Caco-2 (cell line): ENCODE data around the gene CTCF. TPM values are rescaled to one million over a fixed set of nuclear protein-coding genes. Genes with fewer than 3 reads are reported as not detected.

Source experiments
- BruUV-seq: library from RNA; stranded (reverse); fragments of 400-500 nt; replicated peaks from 2 replicates; lab custom pipeline; 2021; lab: Mats Ljungman, UMichigan
- CTCF ChIA-PET: fragments of 300-600 bp; sonication (Branson Sonifier 250); formaldehyde crosslinking; loops from one replicate; lab custom pipeline; 2022; ENCODE audit warnings: antibody characterized with exemption; lab: Charles Lee
- POLR2A ChIA-PET: fragments of 300-600 bp; sonication (Branson Sonifier 250); formaldehyde crosslinking; loops from one replicate; lab custom pipeline; 2022; ENCODE audit warnings: antibody characterized with exemption; lab: Charles Lee
- DNase-seq, 2 experiments: peaks; one replicate each; pipeline versions ENCODE4 v3.0.0 to v3.0.0-alpha.2; 2020 to 2022
- H3K27me3 ChIP-seq: replicated peaks from 2 replicates; pipeline ENCODE4 v1.6.0; 2011; ENCODE audit warnings: low read length; ENCODE audit not compliant: control insufficient read depth, insufficient read depth
- H3K36me3 ChIP-seq: 2 replicates; pipeline ENCODE4 v1.5.1; 2011; ENCODE audit warnings: low read length; ENCODE audit not compliant: control insufficient read depth, insufficient read depth
- H3K4me1 ChIP-seq: fragments of 250-450 bp; sonication (Bioruptor Pico); 2 replicates; pipeline ENCODE4 v1.5.1; 2020; ENCODE audit warnings: mild to moderate bottlenecking
- H3K4me3 ChIP-seq: 2 replicates; pipeline ENCODE4 v1.5.1; 2011; ENCODE audit warnings: low read depth, mild to moderate bottlenecking, control low read depth, low read length
- H3K9me3 ChIP-seq: fragments of 250-450 bp; sonication (Bioruptor Pico); 2 replicates; pipeline ENCODE4 v1.5.1; 2020; ENCODE audit warnings: mild to moderate bottlenecking, moderate library complexity
- H3K27ac Mint-ChIP-seq: one replicate; pipeline ENCODE4 v1.8.0; 2022; ENCODE audit warnings: mixed read lengths; ENCODE audit not compliant: unreplicated experiment
- H3K27me3 Mint-ChIP-seq: one replicate; pipeline ENCODE4 v1.8.0; 2022; ENCODE audit warnings: mixed read lengths; ENCODE audit not compliant: insufficient read depth, unreplicated experiment
- H3K36me3 Mint-ChIP-seq: one replicate; pipeline ENCODE4 v1.8.0; 2022; ENCODE audit warnings: mild to moderate bottlenecking, mixed read lengths; ENCODE audit not compliant: insufficient read depth, unreplicated experiment
- H3K4me1 Mint-ChIP-seq: one replicate; pipeline ENCODE4 v1.8.0; 2022; ENCODE audit warnings: low read depth, mixed read lengths; ENCODE audit not compliant: unreplicated experiment
- H3K4me3 Mint-ChIP-seq: one replicate; pipeline ENCODE4 v1.8.0; 2022; ENCODE audit warnings: mild to moderate bottlenecking, moderate library complexity, mixed read lengths; ENCODE audit not compliant: unreplicated experiment
- H3K9me3 Mint-ChIP-seq: one replicate; pipeline ENCODE4 v1.8.0; 2022; ENCODE audit warnings: mixed read lengths; ENCODE audit not compliant: unreplicated experiment
- CTCF ChIP-seq, 2 experiments: fragments of 200-600 bp in 1 of 2; IDR thresholded peaks; 1 replicate in 1 of 2; 2 replicates in 1 of 2; pipeline versions ENCODE4 v1.5.1 to v1.8.0; 2011 to 2022; ENCODE audit warnings: antibody characterized with exemption in 1 of 2, control low read depth in 1 of 2, inconsistent platforms in 1 of 2, low read depth in 1 of 2, low read length in 1 of 2, mild to moderate bottlenecking in 1 of 2, moderate library complexity in 1 of 2; ENCODE audit not compliant: insufficient read depth in 1 of 2, severe bottlenecking in 1 of 2, unreplicated experiment in 1 of 2
- intact Hi-C: fragments of 100-400 bp; cut with micrococcal nuclease; formaldehyde crosslinking; loops from one replicate; pipeline ENCODE4 v1.10.0; 2022; ENCODE audit not compliant: unreplicated experiment
- total RNA-seq: library from RNA; stranded (reverse); gene quantifications from 2 replicates; pipeline ENCODE4 v1.2.3, GENCODE V29; 2022

Gene CTCF
- total RNA-seq, 1 experiment from 2014 or later, result 67.8 TPM

GRCh38 chr16:67593701-67594100 is 31.4 kb downstream of the CTCF start:
- Mint-ChIP-seq H3K27ac (no peak overlapping the region), H3K36me3 (peaks cover 38% of the 10 kb centered on the region), H3K9me3 (no peaks in the 10 kb centered on the region), H3K4me1 (peaks cover 8% of the 10 kb centered on the region), H3K4me3 (no peak overlapping the region), H3K27me3 (no peaks in the 10 kb centered on the region)
- no peak for TF ChIP-seq CTCF (IDR thresholded peaks at IDR 0.05; ENCODE audit: insufficient read depth in 1 of 2, low read depth in 1 of 2, low read length in 1 of 2, severe bottlenecking in 1 of 2, unreplicated experiment in 1 of 2)
- no peak for DNase-seq
- no peaks in the 10 kb centered on the region for H3K36me3 ChIP-seq
- peaks cover 4% of the 10 kb centered on the region; the same call in 1 of the 2 replicates for H3K4me1 ChIP-seq
- H3K4me3 ChIP-seq, result no peak overlapping the region
- intact Hi-C loops, result no loop called here
- H3K27me3 ChIP-seq, result no peaks in the 10 kb centered on the region
- no TSS peak for BruUV-seq
- no peaks in the 10 kb centered on the region for H3K9me3 ChIP-seq
- CTCF ChIA-PET, result interaction anchor here (0.6 to 1.6 kb wide), 2 partner anchors 73 to 114 kb away, joined by 3 to 4 read pairs; no protein-coding TSS in a partner anchor
- POLR2A ChIA-PET, result no interaction called here

GRCh38 chr16:67594256-67594915 is 32.1 kb downstream of the CTCF start:
- H3K9me3 ChIP-seq, result no peaks in the 10 kb centered on the region
- H3K9me3 Mint-ChIP-seq, result no peaks in the 10 kb centered on the region
- peaks cover 41% of the 10 kb centered on the region for H3K36me3 Mint-ChIP-seq
- H3K4me1 ChIP-seq, result peaks cover 4% of the 10 kb centered on the region; the same call in 1 of the 2 replicates
- H3K27me3 ChIP-seq, result no peaks in the 10 kb centered on the region
- TF ChIP-seq CTCF (IDR thresholded peaks at IDR 0.05; ENCODE audit: insufficient read depth in 1 of 2, low read depth in 1 of 2, low read length in 1 of 2, severe bottlenecking in 1 of 2, unreplicated experiment in 1 of 2), result no peak
- intact Hi-C loops, result no loop called here
- POLR2A ChIA-PET, result no interaction called here
- no peak for DNase-seq
- no peak overlapping the region for H3K27ac Mint-ChIP-seq
- H3K4me3 ChIP-seq, result no peak overlapping the region
- peaks cover 8% of the 10 kb centered on the region for H3K4me1 Mint-ChIP-seq
- CTCF ChIA-PET, result interaction anchor here (1.6 kb wide), 1 partner anchor 73 kb away, joined by 4 read pairs; no protein-coding TSS in a partner anchor
- H3K27me3 Mint-ChIP-seq, result no peaks in the 10 kb centered on the region
- H3K36me3 ChIP-seq, result no peaks in the 10 kb centered on the region
- BruUV-seq, result no TSS peak
- H3K4me3 Mint-ChIP-seq, result no peak overlapping the region

GRCh38 chr16:67594956-67595355 is 32.6 kb downstream of the CTCF start:
- Mint-ChIP-seq H3K9me3 (no peaks in the 10 kb centered on the region), H3K4me3 (no peak overlapping the region), H3K4me1 (peaks cover 8% of the 10 kb centered on the region), H3K27me3 (no peaks in the 10 kb centered on the region), H3K36me3 (peaks cover 36% of the 10 kb centered on the region), H3K27ac (no peak overlapping the region)
- ChIA-PET CTCF (interaction anchor here (1.6 kb wide), 1 partner anchor 74 kb away, joined by 4 read pairs; no protein-coding TSS in a partner anchor), POLR2A (no interaction called here)
- no peak for TF ChIP-seq CTCF (IDR thresholded peaks at IDR 0.05; ENCODE audit: insufficient read depth in 1 of 2, low read depth in 1 of 2, low read length in 1 of 2, severe bottlenecking in 1 of 2, unreplicated experiment in 1 of 2)
- Histone ChIP-seq H3K36me3 (no peaks in the 10 kb centered on the region), H3K9me3 (no peaks in the 10 kb centered on the region), H3K4me1 (peaks cover 4% of the 10 kb centered on the region; the same call in 1 of the 2 replicates), H3K4me3 (no peak overlapping the region), H3K27me3 (no peaks in the 10 kb centered on the region)
- intact Hi-C loops, result no loop called here
- no TSS peak for BruUV-seq
- no peak for DNase-seq
